SK-MEL-5 (cell line): ENCODE results near the gene DNAI7. TPM values are rescaled to one million over a fixed set of nuclear protein-coding genes. Genes with fewer than 3 reads are reported as not detected.

Experiments
- DNase-seq: peaks from one replicate; pipeline ENCODE4 v3.0.0-alpha.2; 2016; ENCODE audit warnings: low read depth, low spot score
- in situ Hi-C: cut with HindIII; loops from 2 replicates; pipeline ENCODE4 v1.10.0; 2016; ENCODE audit warnings: low sequenced_read_pairs, high pct_unique_total_duplicates, low pct_unique_long_range_greater_than_20kb
- polyA plus RNA-seq, 2 experiments: library from polyadenylated mRNA; depleted of rRNA; stranded (reverse); fragments of >200 nt; gene quantifications; 2 replicates each; pipeline ENCODE4 v1.2.3, GENCODE V29; 2015
- total RNA-seq: library from RNA; depleted of rRNA; stranded (reverse); fragments of >200 nt; shearing (Covaris generic); gene quantifications from 2 replicates; pipeline ENCODE4 v1.2.3, GENCODE V29; 2014; rRNA removed

Gene DNAI7
- 0.21 TPM in 1 of 2 replicates, not detected in the other for total RNA-seq
- not detected in 2 replicates for polyA plus RNA-seq (2015; cell fraction: cytosol; rRNA removed)
- not detected in 2 replicates for polyA plus RNA-seq (2015; cell fraction: nucleus; rRNA removed)

- in situ Hi-C loops: no loop called here
These were observed at the start of gene DNAI7, which contains the start of gene ETFRF1 for GRCh38 chr12:25195056-25195971. DNAI7 (minus strand) TSS chr12:25195160; CDS start chr12:25195078, 82 bp downstream. ETFRF1 (plus strand) TSS chr12:25195237; CDS start chr12:25203957, 8,720 bp downstream.

GRCh38 chr12:25243680-25243990 lies 48.7 kb upstream of the DNAI7 start:
- DNase-seq: no peak
- in situ Hi-C loops: no loop called here

More at GRCh38 chr12:25195056-25195971, at the start of gene DNAI7, which contains the start of gene ETFRF1:
- peak; percentile 95 for DNase-seq

DNA sequence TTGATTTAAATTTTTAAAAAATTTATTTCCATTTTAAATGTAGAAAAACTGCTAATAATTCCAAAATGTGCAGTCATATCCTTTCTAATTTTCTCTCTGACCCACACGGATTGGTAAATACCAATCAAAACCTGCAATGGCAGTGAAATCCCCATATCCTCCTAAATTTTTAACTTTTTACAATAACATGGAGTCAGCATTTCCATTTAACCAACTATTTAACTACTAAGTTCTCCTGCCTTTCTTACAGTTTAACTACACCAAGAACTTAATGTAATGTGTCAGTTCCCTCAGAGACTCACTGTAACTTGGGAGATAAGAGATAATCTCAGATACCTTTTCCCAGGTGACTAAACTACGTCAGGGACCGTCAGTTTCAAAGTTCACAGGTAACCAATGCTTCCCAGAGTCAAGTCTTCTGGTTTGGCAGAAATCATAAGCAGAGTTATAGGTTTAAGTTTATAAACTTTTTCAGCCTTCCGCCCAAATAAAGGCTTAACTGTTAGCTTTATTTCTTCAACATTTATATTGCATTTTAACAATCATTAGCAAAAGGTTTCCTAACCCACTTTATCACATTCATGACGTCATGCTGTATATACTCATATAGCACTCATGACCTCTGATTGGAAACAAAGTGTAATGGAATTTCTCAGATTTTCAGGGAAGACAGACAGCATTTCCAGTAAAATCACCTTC lies 48.2 kb upstream of the DNAI7 start:
- in situ Hi-C loops: no loop called here
- no peak for DNase-seq

GRCh38 chr12:25241167-25242020 lies 46.4 kb upstream of the DNAI7 start:
- peak; percentile 68 for DNase-seq
- in situ Hi-C loops: no loop called here

DNA sequence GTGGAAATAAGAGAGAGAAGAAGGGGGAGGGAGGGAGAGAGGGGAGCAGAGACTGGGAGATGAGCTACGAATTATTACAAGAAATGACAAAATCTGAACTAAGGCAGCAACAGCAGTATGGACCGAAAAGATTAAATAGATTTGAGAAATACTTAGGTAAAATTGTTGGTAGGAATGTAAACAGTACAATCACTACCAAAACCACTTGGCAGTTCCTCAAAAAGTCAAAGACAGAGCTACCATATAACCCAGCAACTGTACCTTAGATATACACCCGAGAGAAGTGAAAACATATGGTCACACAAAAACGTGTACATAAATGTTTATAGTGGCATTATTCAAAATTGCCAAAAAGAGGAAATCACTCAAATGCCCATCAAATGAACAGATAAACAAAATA lies 41.7 kb upstream of the DNAI7 start:
- in situ Hi-C loops: no loop called here
- DNase-seq: no peak

GRCh38 chr12:25236190-25236589 lies 41.2 kb upstream of the DNAI7 start:
- in situ Hi-C loops: no loop called here
- no peak for DNase-seq

DNA sequence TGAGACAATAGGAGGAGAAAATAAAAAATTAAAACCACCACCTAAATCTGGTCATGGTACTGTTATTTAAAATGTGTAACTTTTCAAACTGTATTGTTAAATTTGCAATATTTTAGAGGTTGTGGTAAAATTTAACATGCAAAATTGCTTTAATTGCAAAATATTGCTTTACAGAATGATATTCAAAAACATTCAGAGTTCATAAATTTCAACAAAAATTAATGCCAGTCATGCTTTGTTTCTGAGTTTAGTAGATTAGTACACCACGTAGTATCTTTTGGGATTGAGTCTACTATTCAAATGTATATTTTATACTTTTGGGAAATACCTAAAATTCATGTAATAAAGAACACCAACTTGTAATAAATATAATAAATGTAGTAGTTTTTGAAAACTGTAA lies 18.4 kb upstream of the DNAI7 start:
- DNase-seq: no peak
- in situ Hi-C loops: no loop called here

DNA sequence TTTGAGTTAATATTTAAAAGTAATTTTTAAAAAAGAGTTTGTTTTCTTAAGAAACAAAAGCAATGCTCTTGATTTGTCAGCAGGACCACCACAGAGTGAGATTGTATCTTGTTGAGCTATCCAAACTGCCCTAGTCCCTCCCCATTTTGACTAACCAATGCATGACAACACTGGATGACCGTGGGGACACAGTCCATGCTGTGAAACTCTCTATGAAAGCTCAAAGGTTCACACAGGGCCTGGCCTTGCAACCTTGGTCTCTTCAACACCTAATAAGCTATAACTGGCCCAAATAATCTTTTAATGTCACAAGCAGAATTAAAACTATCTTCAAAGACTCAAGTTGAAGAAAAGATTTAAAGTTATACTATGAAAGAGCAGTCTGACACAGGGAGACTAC lies 13.6 kb upstream of the DNAI7 start:
- in situ Hi-C loops: no loop called here
- DNase-seq: no peak

DNA sequence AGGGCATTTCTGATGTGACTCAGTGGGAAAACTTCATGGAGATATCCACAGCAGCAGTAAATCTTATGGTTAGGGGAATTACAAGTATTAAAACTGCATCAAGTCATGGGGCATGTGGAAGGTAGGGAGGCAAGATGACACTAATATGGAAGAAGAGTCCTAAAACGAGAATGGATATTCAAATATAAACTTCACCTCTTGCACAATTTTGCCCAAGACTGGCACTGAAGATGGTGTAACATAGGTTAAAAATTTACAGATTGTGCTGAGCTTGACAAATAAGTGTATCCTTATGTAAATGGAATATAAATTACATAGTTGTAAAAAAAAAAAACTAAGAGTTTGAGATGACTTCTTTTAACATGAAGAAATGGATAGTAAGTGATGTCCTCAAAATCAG lies 12.9 kb upstream of the DNAI7 start:
- no peak for DNase-seq
- in situ Hi-C loops: no loop called here

DNA sequence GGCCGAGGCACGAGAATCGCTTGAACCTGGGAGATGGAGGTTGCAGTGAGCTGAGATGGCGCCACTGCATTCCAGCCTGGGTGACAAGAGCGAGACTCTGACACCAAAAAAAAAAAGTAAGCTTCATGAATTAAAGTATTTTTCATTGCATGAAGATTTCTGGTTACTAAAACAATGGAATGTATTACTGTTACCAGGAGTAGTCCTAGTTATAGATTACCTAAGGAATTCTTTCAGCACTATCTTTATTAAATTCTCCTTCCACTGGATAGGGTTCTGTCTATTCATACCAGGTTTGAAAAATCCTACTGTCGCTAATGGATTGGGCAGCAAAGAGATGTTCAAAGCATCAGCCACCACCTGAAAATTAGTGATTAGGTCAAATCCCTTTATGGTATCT lies 12.5 kb upstream of the DNAI7 start:
- in situ Hi-C loops: no loop called here
- DNase-seq: no peak

DNA sequence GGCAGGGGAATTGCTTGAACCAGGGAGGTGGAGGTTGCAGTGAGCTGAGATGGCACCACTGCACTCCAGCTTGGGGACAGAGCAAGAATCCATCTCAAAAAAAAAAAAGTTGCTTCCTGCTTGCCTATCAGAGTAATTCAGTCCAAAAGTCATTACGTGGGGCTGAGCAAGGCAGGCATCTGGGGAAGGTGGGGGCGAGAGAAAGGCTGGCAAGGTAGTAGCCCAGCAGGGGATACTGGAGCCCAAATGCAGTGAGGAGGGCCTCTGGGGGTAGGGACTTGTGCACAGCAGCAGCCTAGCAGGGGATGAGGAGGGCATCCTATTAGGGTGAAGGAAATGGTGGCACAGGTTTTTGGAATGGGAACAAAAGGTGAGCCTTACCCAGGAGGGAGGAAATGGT lies 7.2 kb upstream of the DNAI7 start:
- DNase-seq: no peak
- in situ Hi-C loops: no loop called here

GRCh38 chr12:25200703-25201102 lies 5.7 kb upstream of the DNAI7 start:
- in situ Hi-C loops: no loop called here
- no peak for DNase-seq

DNA sequence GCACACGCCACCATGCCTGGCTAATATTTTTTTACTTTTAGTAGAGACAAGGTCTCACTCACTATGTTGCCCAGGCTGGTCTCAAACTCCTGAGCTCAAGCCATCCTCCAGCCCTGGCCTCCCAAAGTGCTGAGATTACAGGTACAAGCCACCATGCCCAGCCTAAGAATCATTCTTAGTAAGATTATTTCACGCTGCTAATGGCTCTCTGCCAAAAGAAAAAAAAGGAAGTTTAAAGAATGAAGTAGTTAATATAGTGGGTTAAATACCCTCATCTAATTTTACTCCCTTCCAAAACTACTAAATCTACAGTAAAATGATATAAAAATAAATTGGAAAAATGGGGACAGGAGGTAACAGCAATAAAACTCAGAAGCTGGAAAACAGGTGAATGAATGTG lies 2.6 kb upstream of the DNAI7 start:
- in situ Hi-C loops: no loop called here
- no peak for DNase-seq

GRCh38 chr12:25194722-25195055 lies 271 bp downstream of the DNAI7 start:
- no peak for DNase-seq
- in situ Hi-C loops: no loop called here

DNA sequence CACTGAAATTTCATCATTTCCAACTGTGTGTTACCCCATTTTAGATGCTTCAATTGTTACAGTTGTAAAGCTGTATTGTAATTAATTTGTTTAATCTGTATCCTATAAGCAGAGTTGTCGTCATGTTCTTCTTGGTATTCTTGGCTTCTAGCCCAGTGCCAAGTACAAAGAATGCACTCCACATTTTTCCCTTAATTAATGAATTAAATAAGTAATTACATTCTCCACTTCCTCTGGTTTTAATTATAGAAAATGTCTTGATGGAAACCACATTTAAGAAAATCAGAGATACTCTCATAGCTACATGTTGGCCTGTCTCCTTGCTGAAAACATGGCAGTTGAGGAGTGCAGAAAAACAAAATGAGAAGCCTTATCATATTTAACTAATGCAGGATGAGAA lies 746 bp downstream of the DNAI7 start:
- no peak for DNase-seq
- in situ Hi-C loops: no loop called here

GRCh38 chr12:25190793-25191192 lies 4.2 kb downstream of the DNAI7 start:
- in situ Hi-C loops: no loop called here
- DNase-seq: no peak

DNA sequence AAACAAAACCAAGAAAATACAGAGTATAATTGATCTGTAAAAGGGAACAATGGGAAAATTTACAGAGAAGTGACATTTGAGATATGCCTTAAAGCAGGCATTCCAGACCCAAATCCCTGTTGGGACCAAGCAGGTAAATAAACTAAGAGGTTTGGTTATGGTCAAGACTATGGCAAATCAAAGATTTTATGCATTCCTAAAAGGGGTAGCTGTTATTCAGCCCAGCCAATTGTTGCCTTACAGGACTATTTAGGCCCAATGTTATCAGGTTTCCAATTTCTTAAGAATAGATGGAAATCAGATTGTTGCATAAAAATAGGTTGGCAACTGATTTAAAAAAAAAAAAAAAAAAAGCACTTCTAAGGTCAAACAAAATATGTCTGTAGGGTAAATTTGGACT lies 5.3 kb downstream of the DNAI7 start:
- no peak for DNase-seq
- in situ Hi-C loops: no loop called here

DNA sequence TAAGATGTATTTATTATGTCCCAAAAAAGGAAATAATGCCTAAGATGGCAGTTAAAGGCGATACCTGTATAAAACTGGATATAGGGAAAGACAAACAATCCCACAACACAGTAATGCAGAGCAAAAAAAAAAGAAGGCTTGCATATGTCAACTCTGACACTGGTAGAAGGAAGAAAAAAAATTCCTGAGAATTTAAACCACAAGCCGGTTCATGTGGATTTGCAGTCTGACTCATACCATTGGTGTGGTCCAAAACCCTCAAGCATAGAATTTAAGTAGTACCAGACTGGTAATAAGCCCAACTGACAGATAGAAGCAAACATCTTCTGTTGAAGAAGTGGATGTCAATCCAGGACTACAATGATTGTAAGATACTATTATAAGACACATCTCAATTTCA lies 7.2 kb downstream of the DNAI7 start:
- in situ Hi-C loops: no loop called here
- peak; percentile 4 for DNase-seq
